KMS-11 (cell line): ENCODE measurements around the gene MTTP.

Experiments used
- H2AFZ ChIP-seq: fragments of 200-600 bp; sonication (generic); 2 replicates; pipeline ENCODE4 v1.6.1; 2016; ENCODE audit warnings: antibody characterized with exemption, mixed run types, low read depth
- H3K27ac ChIP-seq: fragments of 200-600 bp; sonication (generic); 2 replicates; pipeline ENCODE4 v1.6.1; 2016; ENCODE audit warnings: mild to moderate bottlenecking, mixed run types
- H3K27me3 ChIP-seq: fragments of 200-600 bp; sonication (generic); 2 replicates; pipeline ENCODE4 v1.6.1; 2017; ENCODE audit warnings: mild to moderate bottlenecking, low read depth, mixed run types, moderate library complexity; ENCODE audit not compliant: insufficient read depth
- H3K36me3 ChIP-seq: fragments of 200-600 bp; sonication (generic); 2 replicates; pipeline ENCODE4 v1.6.1; 2017; ENCODE audit warnings: mild to moderate bottlenecking, mixed run types; ENCODE audit not compliant: insufficient read depth
- H3K4me1 ChIP-seq: fragments of 200-600 bp; sonication (generic); 2 replicates; pipeline ENCODE4 v1.6.1; 2016; ENCODE audit warnings: mild to moderate bottlenecking, low read depth, mixed run types; ENCODE audit not compliant: poor library complexity, severe bottlenecking
- H3K4me2 ChIP-seq: fragments of 200-600 bp; sonication (generic); 2 replicates; pipeline ENCODE4 v1.7.0; 2016; ENCODE audit warnings: mild to moderate bottlenecking, mixed run types
- H3K4me3 ChIP-seq: fragments of 200-600 bp; sonication (generic); IDR thresholded peaks from 2 replicates; pipeline ENCODE4 v1.6.1; 2017; ENCODE audit warnings: low read depth, low read length, mixed read lengths; ENCODE audit not compliant: insufficient read depth
- H3K79me2 ChIP-seq: fragments of 200-600 bp; sonication (generic); 2 replicates; pipeline ENCODE4 v1.6.1; 2016; ENCODE audit warnings: low read depth, mixed run types; ENCODE audit not compliant: insufficient read depth
- H3K9ac ChIP-seq: fragments of 200-600 bp; sonication (generic); 2 replicates; pipeline ENCODE4 v1.6.1; 2016; ENCODE audit warnings: mild to moderate bottlenecking, mixed run types
- H4K20me1 ChIP-seq: fragments of 200-600 bp; sonication (generic); 2 replicates; pipeline ENCODE4 v1.6.1; 2016; ENCODE audit warnings: mild to moderate bottlenecking, mixed run types; ENCODE audit not compliant: insufficient read depth
- TF ChIP-seq, protein P1 (sequence below): fragments of 200-600 bp; sonication (generic); conservative IDR thresholded peaks from 2 replicates; pipeline ENCODE4 v1.6.1; 2017; ENCODE audit warnings: low read depth, mild to moderate bottlenecking, antibody characterized with exemption, low read length, moderate library complexity, mixed read lengths

Gene MTTP

DNA sequence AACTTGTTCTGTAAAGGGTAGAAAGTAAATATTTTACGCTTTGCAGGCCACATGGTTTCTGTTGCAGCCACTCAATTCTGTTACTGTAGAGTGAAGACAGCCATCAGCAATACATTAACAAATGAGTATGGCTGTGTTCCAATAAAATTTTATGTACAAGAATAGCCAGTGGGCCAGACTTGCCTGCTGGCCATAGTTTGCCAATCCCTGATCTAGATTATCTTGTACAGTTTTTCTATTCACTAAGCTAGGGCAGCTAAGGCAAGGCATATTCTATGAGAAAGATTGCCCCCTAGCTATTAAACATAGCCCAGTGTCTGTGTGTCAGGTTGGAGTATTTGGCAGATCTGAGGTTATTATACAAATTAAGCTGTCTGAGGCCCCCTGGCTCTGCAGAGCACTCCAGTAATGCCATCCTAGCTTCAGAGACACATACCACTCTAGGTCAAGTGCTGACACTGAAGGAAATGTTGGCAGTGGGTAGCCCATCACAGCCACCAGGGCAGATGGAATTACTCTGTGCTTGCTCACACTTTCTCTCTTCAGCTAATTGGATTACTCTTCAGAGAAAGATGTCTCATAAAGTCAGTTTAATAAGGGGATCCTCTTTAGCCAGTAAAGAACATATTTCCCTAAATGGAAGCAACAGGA, 40.7 kb downstream of the MTTP start:
- Histone ChIP-seq H2AFZ (no peak overlapping the region), H3K27ac (no peak overlapping the region), H3K9ac (no peak overlapping the region), H3K4me2 (no peak overlapping the region), H3K36me3 (no peaks in the 10 kb centered on the region), H3K4me3 (no peak overlapping the region), H3K4me1 (no peaks in the 10 kb centered on the region), H4K20me1 (no peaks in the 10 kb centered on the region), H3K27me3 (no peaks in the 10 kb centered on the region), H3K79me2 (no peaks in the 10 kb centered on the region)
- TF ChIP-seq, protein P1, sequence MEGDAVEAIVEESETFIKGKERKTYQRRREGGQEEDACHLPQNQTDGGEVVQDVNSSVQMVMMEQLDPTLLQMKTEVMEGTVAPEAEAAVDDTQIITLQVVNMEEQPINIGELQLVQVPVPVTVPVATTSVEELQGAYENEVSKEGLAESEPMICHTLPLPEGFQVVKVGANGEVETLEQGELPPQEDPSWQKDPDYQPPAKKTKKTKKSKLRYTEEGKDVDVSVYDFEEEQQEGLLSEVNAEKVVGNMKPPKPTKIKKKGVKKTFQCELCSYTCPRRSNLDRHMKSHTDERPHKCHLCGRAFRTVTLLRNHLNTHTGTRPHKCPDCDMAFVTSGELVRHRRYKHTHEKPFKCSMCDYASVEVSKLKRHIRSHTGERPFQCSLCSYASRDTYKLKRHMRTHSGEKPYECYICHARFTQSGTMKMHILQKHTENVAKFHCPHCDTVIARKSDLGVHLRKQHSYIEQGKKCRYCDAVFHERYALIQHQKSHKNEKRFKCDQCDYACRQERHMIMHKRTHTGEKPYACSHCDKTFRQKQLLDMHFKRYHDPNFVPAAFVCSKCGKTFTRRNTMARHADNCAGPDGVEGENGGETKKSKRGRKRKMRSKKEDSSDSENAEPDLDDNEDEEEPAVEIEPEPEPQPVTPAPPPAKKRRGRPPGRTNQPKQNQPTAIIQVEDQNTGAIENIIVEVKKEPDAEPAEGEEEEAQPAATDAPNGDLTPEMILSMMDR, result no peak

DNA sequence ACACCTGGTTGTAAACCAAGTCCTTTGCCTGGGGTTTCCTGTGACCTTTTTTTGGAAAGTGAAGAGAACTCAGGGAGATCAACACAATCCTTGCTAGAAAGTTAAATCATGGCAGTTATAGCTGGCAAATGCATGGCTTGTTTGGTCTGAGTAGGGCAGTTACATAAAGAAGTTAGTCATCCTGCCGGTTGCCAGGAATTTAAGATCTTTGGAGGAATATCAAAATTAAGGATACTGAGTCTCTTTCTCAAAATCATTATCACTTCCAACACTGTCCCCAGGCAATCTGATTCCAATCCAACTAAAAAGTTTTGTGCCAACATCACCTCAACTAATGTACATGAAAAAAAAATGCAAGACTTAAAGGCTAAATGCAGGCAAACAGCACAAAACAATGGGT, 42.8 kb downstream of the MTTP start:
- no peaks in the 10 kb centered on the region for H3K4me1 ChIP-seq
- H3K36me3 ChIP-seq, result no peaks in the 10 kb centered on the region
- H2AFZ ChIP-seq, result no peak overlapping the region
- no peak overlapping the region for H3K4me3 ChIP-seq
- H3K4me2 ChIP-seq, result no peak overlapping the region
- TF ChIP-seq, protein P1, result no peak
- H3K27me3 ChIP-seq, result no peaks in the 10 kb centered on the region
- H3K9ac ChIP-seq, result no peak overlapping the region
- H4K20me1 ChIP-seq, result no peaks in the 10 kb centered on the region
- H3K27ac ChIP-seq, result no peak overlapping the region
- H3K79me2 ChIP-seq, result no peaks in the 10 kb centered on the region

DNA sequence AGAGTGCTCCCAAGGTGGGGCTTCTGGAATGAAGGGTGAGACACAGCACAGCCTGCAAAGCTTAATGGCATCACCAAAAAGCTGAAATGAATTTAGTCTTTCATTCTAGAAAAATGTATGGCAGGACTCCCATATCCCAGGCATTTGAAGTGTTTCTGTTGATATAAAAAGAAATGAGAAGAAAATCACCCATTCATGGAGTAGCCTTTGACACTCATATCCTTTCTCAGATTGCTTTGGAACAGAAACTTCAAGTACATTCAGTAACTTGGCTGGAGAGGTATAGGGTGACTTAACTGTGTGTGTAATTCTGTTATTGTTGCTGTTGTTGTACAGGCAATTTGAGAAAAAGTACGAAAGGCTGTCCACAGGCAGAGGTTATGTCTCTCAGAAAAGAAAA, 47.7 kb downstream of the MTTP start:
- Histone ChIP-seq H3K27me3 (no peaks in the 10 kb centered on the region), H3K4me1 (peaks cover 22% of the 10 kb centered on the region), H2AFZ (no peak overlapping the region), H3K36me3 (no peaks in the 10 kb centered on the region), H4K20me1 (no peaks in the 10 kb centered on the region), H3K27ac (no peak overlapping the region), H3K79me2 (no peaks in the 10 kb centered on the region), H3K9ac (no peak overlapping the region), H3K4me2 (no peak overlapping the region), H3K4me3 (no peak overlapping the region)
- TF ChIP-seq, protein P1, result no peak

DNA sequence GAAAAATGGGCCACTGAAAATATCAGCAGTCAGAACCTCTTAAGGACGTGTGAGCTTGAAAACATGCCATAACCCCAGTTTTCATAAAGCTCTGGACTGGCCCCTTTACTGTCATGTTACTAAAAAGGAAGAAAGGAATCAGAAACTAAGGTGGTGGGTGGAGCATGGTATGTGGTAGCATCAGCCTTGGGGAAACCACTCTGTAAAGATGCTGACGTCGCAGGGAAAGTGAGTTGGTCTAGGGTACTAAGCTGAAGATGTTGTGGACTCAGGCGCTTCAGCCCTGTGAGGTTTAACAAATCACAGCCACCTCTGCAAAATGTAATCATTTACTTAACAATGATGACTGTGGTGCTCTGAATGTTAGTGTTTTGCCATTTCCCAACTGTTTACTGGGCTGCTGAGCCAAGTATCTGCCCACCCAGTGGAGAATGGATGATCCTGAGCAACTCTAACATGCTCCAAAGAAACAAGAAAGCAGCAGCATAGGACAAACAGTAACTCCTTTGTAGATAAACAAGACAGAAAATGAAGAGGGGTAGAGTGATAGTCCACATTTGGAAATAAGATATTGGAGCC, 49.6 kb downstream of the MTTP start:
- no peaks in the 10 kb centered on the region for H3K79me2 ChIP-seq
- H3K27me3 ChIP-seq, result no peaks in the 10 kb centered on the region
- H3K9ac ChIP-seq, result no peak overlapping the region
- no peaks in the 10 kb centered on the region for H3K36me3 ChIP-seq
- no peak overlapping the region for H2AFZ ChIP-seq
- no peak overlapping the region for H3K27ac ChIP-seq
- TF ChIP-seq, protein P1, result no peak
- H4K20me1 ChIP-seq, result no peaks in the 10 kb centered on the region
- no peak overlapping the region for H3K4me3 ChIP-seq
- peaks cover 22% of the 10 kb centered on the region for H3K4me1 ChIP-seq
- H3K4me2 ChIP-seq, result peak overlapping the region; percentile 10; the same call in 1 of the 2 replicates
